HG03342 (cell line): Measurements from ENCODE around the gene HDGFL2.

Source experiments
- ATAC-seq: cut with Tn5 transposase; IDR thresholded peaks from one replicate; pipeline ENCODE4 v1.9.1; 2021; ENCODE audit warnings: mild to moderate bottlenecking, moderate library complexity; ENCODE audit not compliant: unreplicated experiment

Gene HDGFL2

GRCh38 chr19:4444765-4445741 is 27.0 kb upstream of the HDGFL2 start:
- ATAC-seq = no peak

- ATAC-seq = no peak
Measured at GRCh38 chr19:4445963-4446703, 26.0 kb upstream of the HDGFL2 start.

DNA sequence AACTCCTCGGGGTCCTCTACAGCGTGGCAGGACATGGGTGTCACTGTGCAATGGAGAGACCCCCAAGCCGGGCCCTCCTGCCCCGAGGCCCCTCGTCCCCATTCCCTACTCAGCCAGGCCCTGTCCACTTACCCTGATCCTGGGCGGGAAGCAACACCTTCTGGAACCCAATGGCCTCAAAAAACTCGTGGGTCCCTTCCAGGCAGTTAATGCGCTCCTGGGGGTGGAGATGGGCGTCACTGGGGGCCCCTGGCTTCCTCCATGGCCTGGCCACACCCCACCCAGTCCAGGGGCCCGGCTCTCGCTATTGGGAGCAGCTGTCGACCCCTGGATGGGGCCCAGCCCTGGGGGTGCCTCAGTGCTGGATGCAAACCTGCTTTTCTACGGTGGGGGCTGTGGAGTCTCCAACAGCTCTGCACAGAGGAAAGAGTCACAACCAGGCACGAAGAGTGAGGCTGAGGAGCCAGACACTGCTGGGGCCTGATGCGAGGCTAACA is 25.3 kb upstream of the HDGFL2 start:
- no peak for ATAC-seq

DNA sequence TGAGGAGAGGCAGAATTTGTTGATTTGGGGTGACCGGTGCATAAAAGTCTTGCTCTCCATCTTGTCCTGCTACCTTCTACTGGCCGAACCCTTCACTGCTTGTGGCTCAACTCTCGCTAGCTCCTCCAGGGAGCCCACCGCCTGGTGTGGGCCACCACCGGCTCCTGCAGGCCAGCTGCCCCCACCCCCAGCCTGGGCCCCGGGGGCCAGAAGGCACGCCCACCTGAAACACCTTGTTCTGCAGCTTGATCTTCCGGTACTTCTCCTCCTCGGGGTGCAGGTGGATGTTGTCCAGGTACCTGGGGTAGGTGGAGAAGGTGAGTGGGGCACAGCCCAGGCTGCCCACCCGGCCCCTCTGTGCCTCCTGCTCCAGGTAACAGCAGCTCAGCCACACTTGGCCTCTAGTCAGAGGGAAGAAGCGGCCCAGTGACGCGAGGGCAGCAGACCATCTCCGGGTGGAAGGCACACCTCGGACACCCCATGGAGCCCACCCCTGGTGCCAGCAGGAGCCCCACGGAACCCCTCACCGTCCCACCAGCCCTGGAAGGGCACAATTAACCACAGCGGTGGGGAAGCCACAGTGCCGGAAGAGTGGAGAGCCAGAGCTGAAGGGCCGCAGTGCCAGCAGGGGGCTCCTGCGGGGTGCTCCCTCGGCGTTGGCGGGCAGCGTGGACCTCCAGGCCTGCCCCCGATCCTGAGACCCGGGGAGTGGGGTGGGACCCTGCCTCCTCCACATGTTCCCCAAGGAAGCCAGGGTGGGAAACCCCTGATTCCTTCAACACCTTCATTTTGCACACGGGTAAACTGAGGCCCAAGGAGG is 24.6 kb upstream of the HDGFL2 start:
- ATAC-seq = no peak

GRCh38 chr19:4448147-4448985 is 23.7 kb upstream of the HDGFL2 start:
- ATAC-seq = no peak

DNA sequence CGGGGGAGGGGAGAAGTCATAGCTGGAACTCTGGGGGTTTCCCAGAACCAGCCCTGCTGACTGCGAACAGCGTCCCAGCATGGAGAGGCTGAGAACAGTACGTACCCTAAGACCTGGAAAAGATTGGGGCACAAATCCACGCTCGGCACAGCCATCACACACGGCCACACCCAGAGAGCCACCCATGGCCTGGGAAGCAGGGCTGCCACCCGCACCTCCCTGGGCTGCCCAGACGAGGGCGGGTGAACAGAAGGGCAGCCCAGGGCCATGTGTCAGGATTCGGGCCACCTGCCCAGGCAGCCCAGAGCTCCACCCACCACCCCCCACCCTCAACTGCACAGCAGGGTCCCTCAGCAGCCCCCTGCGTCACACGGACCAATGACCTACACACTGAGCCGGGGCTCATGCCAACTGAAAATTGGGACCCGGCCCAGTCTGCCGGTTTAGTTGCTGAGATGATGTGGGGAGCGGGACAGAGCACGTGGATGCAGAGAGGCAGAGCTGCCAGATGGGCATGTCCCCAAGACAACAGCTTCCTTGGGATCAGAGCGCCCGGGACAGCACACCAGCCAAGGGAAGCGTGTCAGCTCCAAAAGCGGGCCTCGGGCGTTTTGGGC is 23.0 kb upstream of the HDGFL2 start:
- no peak for ATAC-seq

DNA sequence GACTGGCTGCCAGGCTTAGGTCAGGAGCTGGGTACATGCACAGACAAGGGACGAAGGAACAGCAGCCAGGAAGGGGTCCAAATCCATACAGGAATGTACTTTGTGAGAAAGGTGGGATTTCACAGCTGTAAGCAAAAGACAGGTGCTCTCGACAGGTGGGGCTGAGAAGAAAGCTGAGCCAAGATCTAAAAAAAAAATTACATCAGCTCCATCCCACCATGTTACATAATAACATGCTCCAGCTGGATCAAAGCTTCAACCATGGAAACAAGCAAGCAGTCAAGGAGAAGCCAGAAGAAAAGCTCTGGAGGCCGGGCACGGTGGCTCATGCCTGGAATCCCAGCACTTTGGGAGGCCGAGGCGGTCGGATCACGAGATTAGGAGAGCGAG is 22.5 kb upstream of the HDGFL2 start:
- no peak for ATAC-seq

GRCh38 chr19:4452230-4452990 is 19.7 kb upstream of the HDGFL2 start:
- no peak for ATAC-seq

GRCh38 chr19:4453232-4454179 is 18.6 kb upstream of the HDGFL2 start:
- no peak for ATAC-seq

GRCh38 chr19:4454747-4455718 is 17.1 kb upstream of the HDGFL2 start:
- no peak for ATAC-seq

- ATAC-seq = no peak
Measured at GRCh38 chr19:4455719-4456475, 16.2 kb upstream of the HDGFL2 start.

GRCh38 chr19:4456476-4456842 is 15.6 kb upstream of the HDGFL2 start:
- ATAC-seq = no peak

DNA sequence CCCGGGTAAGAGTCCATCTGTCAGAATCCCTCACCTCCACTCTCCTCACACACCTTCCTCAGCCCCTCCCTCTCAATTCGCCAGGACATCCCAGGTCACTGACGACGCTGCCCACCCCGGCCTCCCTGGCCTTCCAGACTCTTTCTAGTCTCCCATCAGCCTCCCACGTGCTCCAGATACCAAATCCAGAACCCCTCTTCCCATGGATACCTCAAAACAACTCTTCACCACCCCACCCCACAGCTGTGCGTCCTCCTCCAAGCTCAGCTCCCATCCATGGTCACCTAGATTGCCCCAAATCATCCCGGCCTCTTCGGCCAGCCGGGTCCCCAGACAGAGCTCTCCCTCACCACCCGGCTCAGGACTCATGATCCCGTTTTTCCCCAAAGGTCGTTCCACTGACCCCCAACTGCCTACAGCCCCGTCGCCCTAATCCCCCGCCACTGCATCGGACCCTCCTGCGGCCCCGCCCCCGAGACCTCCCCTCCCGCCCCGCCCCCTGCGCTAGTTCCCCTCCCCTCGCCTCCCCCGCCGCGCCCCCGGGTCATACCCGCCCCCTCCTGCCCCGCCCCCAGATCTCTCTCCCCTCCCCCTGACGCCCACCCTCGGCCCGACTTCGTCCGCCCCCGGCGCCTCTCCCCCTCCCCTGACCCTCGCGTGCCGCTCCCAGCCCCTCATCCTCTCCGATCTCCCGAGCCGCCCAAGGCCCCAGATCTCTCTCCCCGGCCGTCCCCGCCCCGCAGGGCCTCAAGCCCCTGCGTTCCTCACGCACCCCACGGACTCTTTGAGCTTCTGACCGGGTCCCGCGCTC is 15.0 kb upstream of the HDGFL2 start:
- ATAC-seq = peak; percentile 15

DNA sequence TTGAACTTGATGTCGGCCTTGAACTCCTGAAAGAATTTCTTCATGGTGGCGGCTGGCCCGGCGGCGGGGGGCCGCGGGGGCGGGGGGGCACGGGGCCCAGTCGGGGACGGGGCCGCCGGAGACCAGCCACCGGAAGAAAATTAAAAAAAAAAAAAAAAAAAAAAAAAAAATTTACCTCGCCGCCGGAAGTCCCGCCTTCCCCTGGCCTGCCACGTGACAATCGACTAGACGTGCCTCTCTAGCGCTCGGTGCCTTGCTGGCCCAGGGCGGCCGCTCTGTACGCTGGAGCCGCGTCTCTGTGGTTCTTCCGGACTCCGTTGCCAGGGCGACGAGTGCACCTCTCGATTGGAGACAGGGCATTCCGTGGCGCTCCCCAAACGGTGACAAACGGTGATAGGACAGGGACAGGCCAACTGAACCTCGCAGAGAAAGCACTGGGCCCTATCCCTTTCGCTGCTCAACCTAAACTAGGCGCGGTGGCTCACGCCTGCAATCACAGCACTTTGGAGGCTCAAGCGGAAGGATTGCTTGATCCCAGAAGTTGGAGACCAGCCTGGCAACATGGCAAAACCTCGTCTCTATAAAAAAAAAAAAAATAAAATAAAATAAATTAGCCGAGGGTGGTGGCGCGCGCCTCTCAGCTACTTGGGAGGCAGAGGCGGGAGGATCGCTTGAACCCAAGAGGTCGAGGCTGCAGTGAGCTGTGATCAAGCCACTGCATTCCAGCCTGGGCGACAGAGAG is 14.3 kb upstream of the HDGFL2 start, which contains the start of gene UBXN6:
Gene UBXN6 (minus strand): TSS at position 141 of the 742 bp plus-strand sequence. CDS start 97 bp downstream, at position 44.
- ATAC-seq = peak; percentile 84
